Fibroblast of lung (primary cell): Measurements from ENCODE around the gene SAP30BP. TPM values are rescaled to one million over a fixed set of nuclear protein-coding genes. Genes with fewer than 3 reads are reported as not detected.

Experiments
- DNase-seq, 2 donors: peaks; one replicate each; pipeline versions ENCODE4 v3.0.0 to v3.0.0-alpha.2; 2010; ENCODE audit warnings: low read depth in 2 of 2
- H2AFZ ChIP-seq: 2 replicates; pipeline ENCODE4 v1.5.1; 2012; ENCODE audit warnings: low read length, control low read depth, inconsistent platforms
- H3K27ac ChIP-seq: 2 replicates; pipeline ENCODE4 v1.5.1; 2011; ENCODE audit warnings: low read length, control low read depth; ENCODE audit not compliant: insufficient read depth
- H3K27me3 ChIP-seq: 2 replicates; pipeline ENCODE4 v1.5.1; 2011; ENCODE audit warnings: mild to moderate bottlenecking, low read length; ENCODE audit not compliant: control insufficient read depth, insufficient read depth
- H3K36me3 ChIP-seq: 2 replicates; pipeline ENCODE4 v1.5.1; 2011; ENCODE audit warnings: low read length; ENCODE audit not compliant: control insufficient read depth, insufficient read depth
- H3K4me1 ChIP-seq: 2 replicates; pipeline ENCODE4 v1.5.1; 2011; ENCODE audit warnings: low read length; ENCODE audit not compliant: control insufficient read depth, insufficient read depth; ENCODE audit errors: extremely low read depth
- H3K4me2 ChIP-seq: 2 replicates; pipeline ENCODE4 v1.5.1; 2011; ENCODE audit warnings: low read length, control low read depth; ENCODE audit not compliant: insufficient read depth; ENCODE audit errors: extremely low read depth
- H3K4me3 ChIP-seq, 4 experiments: fragments of 200-600 bp in 1 of 4; sonication (generic) in 1 of 4; replicated peaks in 1 of 4; 2 replicates each; pipeline ENCODE4 v1.5.1; 2011 to 2016; ENCODE audit warnings: low read length in 4 of 4, low read depth in 3 of 4, mild to moderate bottlenecking in 3 of 4, control low read depth in 2 of 4, inconsistent platforms in 1 of 4, mixed read lengths in 1 of 4; ENCODE audit not compliant: insufficient read depth in 1 of 4; ENCODE audit errors: control extremely low read depth in 1 of 4
- H3K79me2 ChIP-seq: 2 replicates; pipeline ENCODE4 v1.5.1; 2012; ENCODE audit warnings: mild to moderate bottlenecking, low read length, inconsistent platforms; ENCODE audit not compliant: control insufficient read depth, insufficient read depth
- H3K9ac ChIP-seq: 2 replicates; pipeline ENCODE4 v1.5.1; 2011; ENCODE audit warnings: mild to moderate bottlenecking, low read length, control low read depth; ENCODE audit not compliant: insufficient read depth
- H3K9me3 ChIP-seq: 2 replicates; pipeline ENCODE4 v1.5.1; 2012; ENCODE audit warnings: low read depth, low read length; ENCODE audit not compliant: control insufficient read depth, insufficient read depth
- H4K20me1 ChIP-seq: 2 replicates; pipeline ENCODE4 v1.5.1; 2011; ENCODE audit warnings: low read length; ENCODE audit not compliant: control insufficient read depth, insufficient read depth; ENCODE audit errors: extremely low read depth
- CTCF ChIP-seq, 2 donors: IDR thresholded peaks in 1 of 2; conservative IDR thresholded peaks in 1 of 2; 1 replicate in 1 of 2; 2 replicates in 1 of 2; pipeline ENCODE4 v1.5.1; 2011 to 2012; ENCODE audit warnings: low read length in 2 of 2, control low read depth in 1 of 2, inconsistent platforms in 1 of 2, low read depth in 1 of 2, mild to moderate bottlenecking in 1 of 2
- EZH2 ChIP-seq: IDR thresholded peaks from 2 replicates; pipeline ENCODE4 v1.5.1; 2012; ENCODE audit warnings: low read length, control low read depth, mild to moderate bottlenecking; ENCODE audit errors: missing control alignments
- polyA plus RNA-seq, 2 donors: library from polyadenylated mRNA; depleted of rRNA in 1 of 2; stranded (reverse) in 1 of 2; unstranded in 1 of 2; fragments of >200 nt; gene quantifications; 2 replicates each; pipeline ENCODE4 v1.2.1, GENCODE V29; 2011 to 2012; ENCODE audit warnings: missing spikeins in 1 of 2
- total RNA-seq: library from RNA; depleted of rRNA; stranded (reverse); fragments of >200 nt; gene quantifications from 2 replicates; pipeline ENCODE4 v1.2.1, GENCODE V29; 2014

Gene SAP30BP
- total and polyA plus RNA-seq, 2 donors (not counting 1 experiment from before 2014, with no cell fraction given): 43.9 to 61.0 TPM

DNA sequence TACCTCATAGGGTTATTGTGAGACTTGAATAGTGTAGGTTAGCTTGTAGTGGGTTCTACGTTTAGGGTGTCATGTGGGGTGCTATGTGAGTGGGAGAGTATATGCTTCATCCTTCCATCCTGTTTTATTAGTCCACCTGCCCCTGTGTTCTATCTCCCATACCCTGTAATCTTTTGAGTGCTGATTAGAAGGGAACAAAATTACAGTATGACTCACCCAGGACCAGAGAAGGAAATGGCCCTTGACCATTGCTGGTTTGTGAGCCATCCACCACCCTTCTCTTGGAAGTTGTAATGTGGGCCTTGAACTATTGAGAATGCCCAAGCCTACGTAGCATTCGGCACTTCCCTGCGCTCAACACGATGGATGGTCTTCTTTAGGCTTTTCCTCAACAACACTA, 17.1 kb downstream of the SAP30BP start:
- Histone ChIP-seq H3K4me1 (peaks cover 8% of the 10 kb centered on the region), H4K20me1 (no peaks in the 10 kb centered on the region), H3K36me3 (peaks cover 12% of the 10 kb centered on the region), H3K27me3 (no peaks in the 10 kb centered on the region), H3K4me3 (no peak overlapping the region), H3K27ac (no peak overlapping the region), H3K4me2 (peak overlapping the region; percentile 38), H3K9me3 (no peaks in the 10 kb centered on the region), H3K9ac (no peak overlapping the region), H3K79me2 (peaks cover 49% of the 10 kb centered on the region), H2AFZ (no peak overlapping the region)
- DNase-seq: peak in 1 of 2 donors; percentile 59
- TF ChIP-seq CTCF (conservative IDR thresholded peaks at IDR 0.05 in 1 of 2, IDR thresholded peaks at IDR 0.05 in 1 of 2; ENCODE audit: low read depth in 1 of 2, low read length in 2 of 2): no peak
- no peak for TF ChIP-seq EZH2

DNA sequence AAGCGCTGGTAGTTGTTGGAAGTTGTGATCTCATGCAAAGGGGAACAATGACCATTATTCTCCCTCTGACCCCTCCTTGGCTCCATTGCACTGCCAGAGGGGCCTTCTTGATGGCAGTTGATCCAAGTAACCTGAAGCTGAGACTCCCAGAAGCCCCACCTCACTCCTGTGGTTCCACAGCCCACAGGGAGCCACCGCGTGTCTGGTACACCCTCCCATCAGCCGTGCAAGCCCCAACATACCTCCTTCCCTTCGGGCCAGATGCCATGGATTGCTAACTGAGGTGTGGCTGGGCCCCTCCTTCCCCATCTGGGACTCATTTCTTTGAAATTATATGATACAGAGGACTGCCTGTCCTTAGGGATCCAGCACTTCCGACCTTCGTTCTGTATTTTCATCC, 17.8 kb downstream of the SAP30BP start:
- H3K9ac ChIP-seq: no peak overlapping the region
- H3K79me2 ChIP-seq: peaks cover 48% of the 10 kb centered on the region
- H3K4me3 ChIP-seq: no peak overlapping the region
- H3K4me1 ChIP-seq: peaks cover 8% of the 10 kb centered on the region
- TF ChIP-seq EZH2 (no peak), CTCF (conservative IDR thresholded peaks at IDR 0.05 in 1 of 2, IDR thresholded peaks at IDR 0.05 in 1 of 2; ENCODE audit: low read depth in 1 of 2, low read length in 2 of 2) (no peak)
- no peak overlapping the region for H3K27ac ChIP-seq
- no peaks in the 10 kb centered on the region for H3K9me3 ChIP-seq
- H3K27me3 ChIP-seq: no peaks in the 10 kb centered on the region
- H3K36me3 ChIP-seq: peaks cover 8% of the 10 kb centered on the region
- no peak overlapping the region for H3K4me2 ChIP-seq
- DNase-seq: peak in 1 of 2 donors; percentile 85
- H2AFZ ChIP-seq: no peak overlapping the region
- H4K20me1 ChIP-seq: no peaks in the 10 kb centered on the region

- Histone ChIP-seq H3K79me2 (peaks cover 47% of the 10 kb centered on the region), H2AFZ (no peak overlapping the region), H3K36me3 (peaks cover 7% of the 10 kb centered on the region), H3K27ac (no peak overlapping the region), H3K27me3 (no peaks in the 10 kb centered on the region), H3K9me3 (no peaks in the 10 kb centered on the region), H4K20me1 (no peaks in the 10 kb centered on the region), H3K4me2 (no peak overlapping the region), H3K4me3 (no peak overlapping the region), H3K9ac (no peak overlapping the region), H3K4me1 (peaks cover 8% of the 10 kb centered on the region)
- TF ChIP-seq EZH2 (no peak), CTCF (conservative IDR thresholded peaks at IDR 0.05 in 1 of 2, IDR thresholded peaks at IDR 0.05 in 1 of 2; ENCODE audit: low read depth in 1 of 2, low read length in 2 of 2) (no peak)
- DNase-seq: peak in 1 of 2 donors; percentile 53
These were observed 18.4 kb downstream of the SAP30BP start for GRCh38 chr17:75685499-75685898.
